ENCODE results near the gene GPR4. TPM values are rescaled to one million over a fixed set of nuclear protein-coding genes. Genes with fewer than 3 reads are reported as not detected.
A peak's percentile ranks its signal among the peaks of the same experiment; 100 is the strongest.

Gene GPR4
- total RNA-seq, 4 donors from 2014 or later: 0.18 to 3.4 (median 1.7) TPM

- H3K4me1 ChIP-seq: peaks cover 0 to 13% (median 0%) of the 10 kb centered on the region in 4 donors
- no peak overlapping the region for H3K27ac ChIP-seq
- H3K27me3 ChIP-seq: no peaks in the 10 kb centered on the region
- no peaks in the 10 kb centered on the region for H3K9me3 ChIP-seq
- peaks cover 0 to 11% (median 0%) of the 10 kb centered on the region in 3 donors for H3K36me3 ChIP-seq
- H3K4me3 ChIP-seq: no peak overlapping the region
- TF ChIP-seq POLR2A (IDR thresholded peaks at IDR 0.05): no peak
- TF ChIP-seq CTCF (IDR thresholded peaks at IDR 0.05): no peak
- no peak for DNase-seq
Measured at GRCh38 chr19:45556835-45557234, 45.2 kb downstream of the GPR4 start.

- Histone ChIP-seq H3K36me3 (peaks cover 0 to 11% (median 0%) of the 10 kb centered on the region in 3 donors), H3K4me3 (no peak overlapping the region), H3K27ac (no peak overlapping the region), H3K27me3 (no peaks in the 10 kb centered on the region), H3K9me3 (no peaks in the 10 kb centered on the region), H3K4me1 (peaks cover 0 to 5% (median 0%) of the 10 kb centered on the region in 4 donors)
- DNase-seq: no peak
- TF ChIP-seq POLR2A (IDR thresholded peaks at IDR 0.05): no peak
- no peak for TF ChIP-seq CTCF (IDR thresholded peaks at IDR 0.05)
Measured at GRCh38 chr19:45554481-45554880, 47.5 kb downstream of the GPR4 start.

- DNase-seq: peak in 2 of 3 donors; percentile 52 to 76
- Histone ChIP-seq H3K4me3 (no peak overlapping the region), H3K27ac (no peak overlapping the region)
Measured at GRCh38 chr19:45553464-45553863, 48.5 kb downstream of the GPR4 start.

GRCh38 chr19:45547965-45548609 lies 53.9 kb downstream of the GPR4 start:
- Histone ChIP-seq H3K9me3 (no peaks in the 10 kb centered on the region), H3K27me3 (no peaks in the 10 kb centered on the region), H3K36me3 (peaks cover 0 to 7% (median 0%) of the 10 kb centered on the region in 3 donors), H3K27ac (peak overlapping the region in 1 of 4 donors; percentile 7), H3K4me3 (no peak overlapping the region), H3K4me1 (no peaks in the 10 kb centered on the region)
- DNase-seq: peak in 2 of 3 donors; percentile 63 to 67
- TF ChIP-seq CTCF (IDR thresholded peaks at IDR 0.05) (no peak), POLR2A (IDR thresholded peaks at IDR 0.05) (no peak)

More at GRCh38 chr19:45553464-45553863, 48.5 kb downstream of the GPR4 start:
- TF ChIP-seq POLR2A (IDR thresholded peaks at IDR 0.05): no peak
- peak in 3 of 6 experiments; percentile 59 to 72 (median 64) for TF ChIP-seq CTCF (IDR thresholded peaks at IDR 0.05)
- Histone ChIP-seq H3K27me3 (no peaks in the 10 kb centered on the region), H3K36me3 (peaks cover 0 to 11% (median 0%) of the 10 kb centered on the region in 3 donors), H3K4me1 (peaks cover 0 to under 1% (median 0%) of the 10 kb centered on the region in 4 donors), H3K9me3 (no peaks in the 10 kb centered on the region)

- peak overlapping the region in 1 of 4 donors; percentile 52 for H3K27ac ChIP-seq
- no peak for DNase-seq
- TF ChIP-seq POLR2A (IDR thresholded peaks at IDR 0.05) (no peak), CTCF (IDR thresholded peaks at IDR 0.05) (no peak)
- no peaks in the 10 kb centered on the region for H3K4me1 ChIP-seq
- H3K9me3 ChIP-seq: no peaks in the 10 kb centered on the region
- H3K4me3 ChIP-seq: no peak overlapping the region
- H3K36me3 ChIP-seq: no peaks in the 10 kb centered on the region
- no peaks in the 10 kb centered on the region for H3K27me3 ChIP-seq
Measured at GRCh38 chr19:45547211-45547770, 54.7 kb downstream of the GPR4 start.

Measured in Peyer's patch (tissue), 4 donors.